ENCODE results near the gene GLA.

Gene GLA

GRCh38 chrX:101357166-101357795 lies 50.4 kb downstream of the GLA start:
- TF ChIP-seq, protein P1, sequence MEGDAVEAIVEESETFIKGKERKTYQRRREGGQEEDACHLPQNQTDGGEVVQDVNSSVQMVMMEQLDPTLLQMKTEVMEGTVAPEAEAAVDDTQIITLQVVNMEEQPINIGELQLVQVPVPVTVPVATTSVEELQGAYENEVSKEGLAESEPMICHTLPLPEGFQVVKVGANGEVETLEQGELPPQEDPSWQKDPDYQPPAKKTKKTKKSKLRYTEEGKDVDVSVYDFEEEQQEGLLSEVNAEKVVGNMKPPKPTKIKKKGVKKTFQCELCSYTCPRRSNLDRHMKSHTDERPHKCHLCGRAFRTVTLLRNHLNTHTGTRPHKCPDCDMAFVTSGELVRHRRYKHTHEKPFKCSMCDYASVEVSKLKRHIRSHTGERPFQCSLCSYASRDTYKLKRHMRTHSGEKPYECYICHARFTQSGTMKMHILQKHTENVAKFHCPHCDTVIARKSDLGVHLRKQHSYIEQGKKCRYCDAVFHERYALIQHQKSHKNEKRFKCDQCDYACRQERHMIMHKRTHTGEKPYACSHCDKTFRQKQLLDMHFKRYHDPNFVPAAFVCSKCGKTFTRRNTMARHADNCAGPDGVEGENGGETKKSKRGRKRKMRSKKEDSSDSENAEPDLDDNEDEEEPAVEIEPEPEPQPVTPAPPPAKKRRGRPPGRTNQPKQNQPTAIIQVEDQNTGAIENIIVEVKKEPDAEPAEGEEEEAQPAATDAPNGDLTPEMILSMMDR (IDR thresholded peaks at IDR 0.05; ENCODE audit: insufficient read depth, low read length, missing control alignments): peak; percentile 10
- ChIA-PET CTCF (no interaction called here), POLR2A (no interaction called here)
- DNase-seq (ENCODE audit: low read depth, low spot score): no peak
- no peak overlapping the region for H3K4me3 ChIP-seq (ENCODE audit: low read depth, low read length)

GRCh38 chrX:101349193-101349562 lies 58.5 kb downstream of the GLA start:
- POLR2A ChIA-PET: interaction anchor here (1.2 to 1.8 kb wide), 2 partner anchors 42 to 130 kb away, joined by 4 to 11 read pairs; partner anchors contain the start of genes DRP2 and RPL36A
- peak overlapping the region; percentile 80 for H3K4me3 ChIP-seq (ENCODE audit: low read depth, low read length)
- CTCF ChIA-PET: interaction anchor here (2.1 kb wide), 1 partner anchor 10 kb away, joined by 6 read pairs; no protein-coding TSS in a partner anchor
- DNase-seq (ENCODE audit: low read depth, low spot score): no peak
- TF ChIP-seq, protein P1 (IDR thresholded peaks at IDR 0.05; ENCODE audit: insufficient read depth, low read length, missing control alignments): no peak

- peak within 1 kb of the TSS; percentile 80 for H3K4me3 ChIP-seq (ENCODE audit: low read depth, low read length)
- TF ChIP-seq, protein P1 (IDR thresholded peaks at IDR 0.05; ENCODE audit: insufficient read depth, low read length, missing control alignments): no peak
- POLR2A ChIA-PET: interaction anchor here (1.2 to 1.8 kb wide), 2 partner anchors 42 to 129 kb away, joined by 4 to 11 read pairs; partner anchors contain the start of genes DRP2 and RPL36A
- CTCF ChIA-PET: interaction anchor here (2.1 kb wide), 1 partner anchor 10 kb away, joined by 6 read pairs; no protein-coding TSS in a partner anchor
- no peak for DNase-seq (ENCODE audit: low read depth, low spot score)
Measured at GRCh38 chrX:101348452-101349192, 59.1 kb downstream of the GLA start, which contains the start of gene TIMM8A. TIMM8A (minus strand) TSS chrX:101348742; CDS start chrX:101348664, 78 bp downstream.

GRCh38 chrX:101347859-101348451 lies 59.8 kb downstream of the GLA start:
- ChIA-PET CTCF (no interaction called here), POLR2A (interaction anchor here (1.8 kb wide), 1 partner anchor 43 kb away, joined by 11 read pairs; the partner anchor contains the start of gene RPL36A)
- peak overlapping the region; percentile 80 for H3K4me3 ChIP-seq (ENCODE audit: low read depth, low read length)
- DNase-seq (ENCODE audit: low read depth, low spot score): no peak
- TF ChIP-seq, protein P1 (IDR thresholded peaks at IDR 0.05; ENCODE audit: insufficient read depth, low read length, missing control alignments): no peak
